GM23338 (cell line): ENCODE measurements around the gene NECAB3. TPM values are rescaled to one million over a fixed set of nuclear protein-coding genes. Genes with fewer than 3 reads are reported as not detected.

Experiments
- ATAC-seq: fragments of 200-7000 bp; cut with Tn5 transposase; 3 replicates; pipeline ENCODE4 v1.9.1; 2020
- DNase-seq: peaks from one replicate; pipeline ENCODE4 v3.0.0-alpha.2; 2015; ENCODE audit warnings: low spot score
- H2AFZ ChIP-seq: fragments of 200-600 bp; sonication (generic); 2 replicates; pipeline ENCODE4 v1.8.0; 2016; ENCODE audit warnings: antibody characterized with exemption, mild to moderate bottlenecking, moderate library complexity
- H3F3A ChIP-seq: fragments of 200-600 bp; sonication (generic); replicated peaks from 2 replicates; pipeline ENCODE4 v1.8.0; 2017; ENCODE audit warnings: antibody characterized with exemption, mixed run types, low read depth
- H3K27ac ChIP-seq: fragments of 200-600 bp; sonication (generic); 2 replicates; pipeline ENCODE4 v1.6.1; 2016; ENCODE audit warnings: low read depth
- H3K27me3 ChIP-seq: fragments of 200-600 bp; sonication (generic); 2 replicates; pipeline ENCODE4 v1.8.0; 2016; ENCODE audit warnings: mild to moderate bottlenecking, mixed run types, moderate library complexity; ENCODE audit not compliant: insufficient read depth
- H3K36me3 ChIP-seq: fragments of 200-600 bp; sonication (generic); 2 replicates; pipeline ENCODE4 v1.8.0; 2016; ENCODE audit warnings: mild to moderate bottlenecking; ENCODE audit not compliant: insufficient read depth
- H3K4me1 ChIP-seq: fragments of 200-600 bp; sonication (generic); 2 replicates; pipeline ENCODE4 v1.8.0; 2016; ENCODE audit warnings: mild to moderate bottlenecking, moderate library complexity; ENCODE audit not compliant: insufficient read depth
- H3K4me2 ChIP-seq: fragments of 200-600 bp; sonication (generic); 2 replicates; pipeline ENCODE4 v1.7.1; 2017; ENCODE audit warnings: mixed run types
- H3K4me3 ChIP-seq: fragments of 200-600 bp; sonication (generic); 2 replicates; pipeline ENCODE4 v1.6.1; 2016; ENCODE audit warnings: mixed run types
- H3K79me2 ChIP-seq: fragments of 200-600 bp; sonication (generic); replicated peaks from 2 replicates; pipeline ENCODE4 v1.8.0; 2017; ENCODE audit warnings: mild to moderate bottlenecking; ENCODE audit not compliant: insufficient read depth
- H3K9me2 ChIP-seq: fragments of 200-600 bp; sonication (generic); 2 replicates; pipeline ENCODE4 v1.8.0; 2017; ENCODE audit not compliant: insufficient read depth
- H4K20me1 ChIP-seq: fragments of 200-600 bp; sonication (generic); replicated peaks from 2 replicates; pipeline ENCODE4 v1.8.0; 2017; ENCODE audit warnings: mild to moderate bottlenecking; ENCODE audit not compliant: insufficient read depth
- H3K27ac Mint-ChIP-seq: 2 replicates; pipeline ENCODE4 v1.8.0; 2020; ENCODE audit warnings: inconsistent platforms, mild to moderate bottlenecking, moderate library complexity, mixed read lengths
- H3K27me3 Mint-ChIP-seq: 3 replicates; pipeline ENCODE4 v1.8.0; 2022; ENCODE audit warnings: low read depth, mild to moderate bottlenecking, moderate library complexity, mixed read lengths, inconsistent platforms; ENCODE audit not compliant: insufficient read depth, poor library complexity
- H3K36me3 Mint-ChIP-seq: 3 replicates; pipeline ENCODE4 v1.8.0; 2021; ENCODE audit warnings: low read depth, mild to moderate bottlenecking, inconsistent platforms, moderate library complexity, mixed read lengths
- H3K4me1 Mint-ChIP-seq: 3 replicates; pipeline ENCODE4 v1.8.0; 2020; ENCODE audit warnings: mild to moderate bottlenecking, inconsistent platforms, mixed read lengths
- H3K4me3 Mint-ChIP-seq: 3 replicates; pipeline ENCODE4 v1.8.0; 2021; ENCODE audit warnings: moderate library complexity, mild to moderate bottlenecking, inconsistent platforms, mixed read lengths
- H3K9me3 Mint-ChIP-seq: 3 replicates; pipeline ENCODE4 v1.8.0; 2020; ENCODE audit warnings: moderate library complexity, mild to moderate bottlenecking, inconsistent platforms, mixed read lengths
- CREB1 ChIP-seq: fragments of 250-450 bp; sonication (Bioruptor Pico); IDR thresholded peaks from 2 replicates; pipeline ENCODE4 v1.5.0; 2020; ENCODE audit warnings: low read depth, mild to moderate bottlenecking, moderate library complexity
- EZH2 ChIP-seq: fragments of 200-600 bp; sonication (generic); IDR thresholded peaks from one replicate; pipeline ENCODE4 v1.8.0; 2017; ENCODE audit warnings: antibody characterized with exemption, mild to moderate bottlenecking, low read depth; ENCODE audit not compliant: unreplicated experiment
- EZH2phosphoT487 ChIP-seq: fragments of 200-600 bp; sonication (generic); IDR thresholded peaks from one replicate; pipeline ENCODE4 v1.8.1; 2018; ENCODE audit warnings: antibody characterized with exemption; ENCODE audit not compliant: unreplicated experiment
- JUNB ChIP-seq: IDR thresholded peaks from one replicate; pipeline ENCODE4 v1.6.1; 2016; ENCODE audit warnings: antibody characterized with exemption; ENCODE audit not compliant: unreplicated experiment
- NANOG ChIP-seq: IDR thresholded peaks from 2 replicates; pipeline ENCODE4 v1.6.1; 2016; ENCODE audit warnings: antibody characterized with exemption, borderline replicate concordance
- POLR2AphosphoS5 ChIP-seq: IDR thresholded peaks from 2 replicates; pipeline ENCODE4 v1.6.1; 2016; ENCODE audit warnings: antibody characterized with exemption, low read depth
- REST ChIP-seq: IDR thresholded peaks from one replicate; pipeline ENCODE4 v1.6.1; 2018; ENCODE audit warnings: antibody characterized with exemption; ENCODE audit not compliant: unreplicated experiment
- STAT1 ChIP-seq: IDR thresholded peaks from one replicate; pipeline ENCODE4 v1.6.1; 2016; ENCODE audit warnings: antibody characterized with exemption; ENCODE audit not compliant: unreplicated experiment
- ZNF114 ChIP-seq: fragments of 250-450 bp; sonication (Bioruptor Pico); IDR thresholded peaks from 2 replicates; pipeline ENCODE4 v1.5.0; 2020; ENCODE audit warnings: mild to moderate bottlenecking, moderate library complexity
- ZNF331 ChIP-seq: fragments of 250-450 bp; sonication (Bioruptor Pico); IDR thresholded peaks from 2 replicates; pipeline ENCODE4 v1.5.0; 2020; ENCODE audit warnings: low read depth, mild to moderate bottlenecking, moderate library complexity
- polyA plus RNA-seq: library from polyadenylated mRNA; unstranded; fragments of >200 nt; fragmentation: Nextera tagmentation; extraction: Ambion mirVana; gene quantifications from 2 replicates; pipeline ENCODE4 v1.2.1, GENCODE V29; 2016
- total RNA-seq: library from RNA; depleted of rRNA; stranded (reverse); fragments of >200 nt; shearing (Covaris generic); gene quantifications from 2 replicates; pipeline ENCODE4 v1.2.3, GENCODE V29; 2014
- TF ChIP-seq, protein P1 (sequence below), 2 experiments: fragments of 200-600 bp in 1 of 2; sonication (generic) in 1 of 2; conservative IDR thresholded peaks; 2 replicates each; pipeline versions ENCODE4 v1.5.1 to v1.6.1; 2016 to 2017; ENCODE audit warnings: antibody characterized with exemption in 2 of 2, low read depth in 2 of 2, mild to moderate bottlenecking in 2 of 2, moderate library complexity in 1 of 2
- TF ChIP-seq, protein P2 (sequence below): fragments of 250-450 bp; sonication (Bioruptor Pico); IDR thresholded peaks from 2 replicates; pipeline ENCODE4 v1.5.0; 2020; ENCODE audit warnings: mild to moderate bottlenecking, moderate library complexity
- TF ChIP-seq, protein P3 (sequence below): IDR thresholded peaks from 2 replicates; pipeline ENCODE4 v1.6.1; 2016; ENCODE audit warnings: antibody characterized with exemption

NECAB3 gene
- total and polyA plus RNA-seq, 2 experiments from 2014 or later: 8.5 to 28.4 TPM

- Mint-ChIP-seq H3K4me3 (no peak overlapping the region), H3K27ac (no peak overlapping the region), H3K27me3 (peaks cover 10% of the 10 kb centered on the region), H3K36me3 (no peaks in the 10 kb centered on the region; the same call in 2 of the 3 replicates), H3K9me3 (peaks cover 6% of the 10 kb centered on the region; the same call in 2 of the 3 replicates), H3K4me1 (no peaks in the 10 kb centered on the region; the same call in 2 of the 3 replicates)
- no peaks in the 10 kb centered on the region for H3K27me3 ChIP-seq
- no peaks in the 10 kb centered on the region for H3K9me2 ChIP-seq
- ATAC-seq: no peak
- no peak for DNase-seq
- H3K4me1 ChIP-seq: no peaks in the 10 kb centered on the region
- H3F3A ChIP-seq: no peaks in the 10 kb centered on the region
- no peak overlapping the region for H3K4me3 ChIP-seq
- no peak overlapping the region for H3K27ac ChIP-seq
- no peaks in the 10 kb centered on the region for H4K20me1 ChIP-seq
- H2AFZ ChIP-seq: no peak overlapping the region
- H3K79me2 ChIP-seq: no peaks in the 10 kb centered on the region
- no peaks in the 10 kb centered on the region for H3K36me3 ChIP-seq
- H3K4me2 ChIP-seq: no peak overlapping the region
- TF ChIP-seq, protein P1, sequence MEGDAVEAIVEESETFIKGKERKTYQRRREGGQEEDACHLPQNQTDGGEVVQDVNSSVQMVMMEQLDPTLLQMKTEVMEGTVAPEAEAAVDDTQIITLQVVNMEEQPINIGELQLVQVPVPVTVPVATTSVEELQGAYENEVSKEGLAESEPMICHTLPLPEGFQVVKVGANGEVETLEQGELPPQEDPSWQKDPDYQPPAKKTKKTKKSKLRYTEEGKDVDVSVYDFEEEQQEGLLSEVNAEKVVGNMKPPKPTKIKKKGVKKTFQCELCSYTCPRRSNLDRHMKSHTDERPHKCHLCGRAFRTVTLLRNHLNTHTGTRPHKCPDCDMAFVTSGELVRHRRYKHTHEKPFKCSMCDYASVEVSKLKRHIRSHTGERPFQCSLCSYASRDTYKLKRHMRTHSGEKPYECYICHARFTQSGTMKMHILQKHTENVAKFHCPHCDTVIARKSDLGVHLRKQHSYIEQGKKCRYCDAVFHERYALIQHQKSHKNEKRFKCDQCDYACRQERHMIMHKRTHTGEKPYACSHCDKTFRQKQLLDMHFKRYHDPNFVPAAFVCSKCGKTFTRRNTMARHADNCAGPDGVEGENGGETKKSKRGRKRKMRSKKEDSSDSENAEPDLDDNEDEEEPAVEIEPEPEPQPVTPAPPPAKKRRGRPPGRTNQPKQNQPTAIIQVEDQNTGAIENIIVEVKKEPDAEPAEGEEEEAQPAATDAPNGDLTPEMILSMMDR (conservative IDR thresholded peaks at IDR 0.05; ENCODE audit: low read depth in 2 of 2): no peak
- TF ChIP-seq, protein P2, sequence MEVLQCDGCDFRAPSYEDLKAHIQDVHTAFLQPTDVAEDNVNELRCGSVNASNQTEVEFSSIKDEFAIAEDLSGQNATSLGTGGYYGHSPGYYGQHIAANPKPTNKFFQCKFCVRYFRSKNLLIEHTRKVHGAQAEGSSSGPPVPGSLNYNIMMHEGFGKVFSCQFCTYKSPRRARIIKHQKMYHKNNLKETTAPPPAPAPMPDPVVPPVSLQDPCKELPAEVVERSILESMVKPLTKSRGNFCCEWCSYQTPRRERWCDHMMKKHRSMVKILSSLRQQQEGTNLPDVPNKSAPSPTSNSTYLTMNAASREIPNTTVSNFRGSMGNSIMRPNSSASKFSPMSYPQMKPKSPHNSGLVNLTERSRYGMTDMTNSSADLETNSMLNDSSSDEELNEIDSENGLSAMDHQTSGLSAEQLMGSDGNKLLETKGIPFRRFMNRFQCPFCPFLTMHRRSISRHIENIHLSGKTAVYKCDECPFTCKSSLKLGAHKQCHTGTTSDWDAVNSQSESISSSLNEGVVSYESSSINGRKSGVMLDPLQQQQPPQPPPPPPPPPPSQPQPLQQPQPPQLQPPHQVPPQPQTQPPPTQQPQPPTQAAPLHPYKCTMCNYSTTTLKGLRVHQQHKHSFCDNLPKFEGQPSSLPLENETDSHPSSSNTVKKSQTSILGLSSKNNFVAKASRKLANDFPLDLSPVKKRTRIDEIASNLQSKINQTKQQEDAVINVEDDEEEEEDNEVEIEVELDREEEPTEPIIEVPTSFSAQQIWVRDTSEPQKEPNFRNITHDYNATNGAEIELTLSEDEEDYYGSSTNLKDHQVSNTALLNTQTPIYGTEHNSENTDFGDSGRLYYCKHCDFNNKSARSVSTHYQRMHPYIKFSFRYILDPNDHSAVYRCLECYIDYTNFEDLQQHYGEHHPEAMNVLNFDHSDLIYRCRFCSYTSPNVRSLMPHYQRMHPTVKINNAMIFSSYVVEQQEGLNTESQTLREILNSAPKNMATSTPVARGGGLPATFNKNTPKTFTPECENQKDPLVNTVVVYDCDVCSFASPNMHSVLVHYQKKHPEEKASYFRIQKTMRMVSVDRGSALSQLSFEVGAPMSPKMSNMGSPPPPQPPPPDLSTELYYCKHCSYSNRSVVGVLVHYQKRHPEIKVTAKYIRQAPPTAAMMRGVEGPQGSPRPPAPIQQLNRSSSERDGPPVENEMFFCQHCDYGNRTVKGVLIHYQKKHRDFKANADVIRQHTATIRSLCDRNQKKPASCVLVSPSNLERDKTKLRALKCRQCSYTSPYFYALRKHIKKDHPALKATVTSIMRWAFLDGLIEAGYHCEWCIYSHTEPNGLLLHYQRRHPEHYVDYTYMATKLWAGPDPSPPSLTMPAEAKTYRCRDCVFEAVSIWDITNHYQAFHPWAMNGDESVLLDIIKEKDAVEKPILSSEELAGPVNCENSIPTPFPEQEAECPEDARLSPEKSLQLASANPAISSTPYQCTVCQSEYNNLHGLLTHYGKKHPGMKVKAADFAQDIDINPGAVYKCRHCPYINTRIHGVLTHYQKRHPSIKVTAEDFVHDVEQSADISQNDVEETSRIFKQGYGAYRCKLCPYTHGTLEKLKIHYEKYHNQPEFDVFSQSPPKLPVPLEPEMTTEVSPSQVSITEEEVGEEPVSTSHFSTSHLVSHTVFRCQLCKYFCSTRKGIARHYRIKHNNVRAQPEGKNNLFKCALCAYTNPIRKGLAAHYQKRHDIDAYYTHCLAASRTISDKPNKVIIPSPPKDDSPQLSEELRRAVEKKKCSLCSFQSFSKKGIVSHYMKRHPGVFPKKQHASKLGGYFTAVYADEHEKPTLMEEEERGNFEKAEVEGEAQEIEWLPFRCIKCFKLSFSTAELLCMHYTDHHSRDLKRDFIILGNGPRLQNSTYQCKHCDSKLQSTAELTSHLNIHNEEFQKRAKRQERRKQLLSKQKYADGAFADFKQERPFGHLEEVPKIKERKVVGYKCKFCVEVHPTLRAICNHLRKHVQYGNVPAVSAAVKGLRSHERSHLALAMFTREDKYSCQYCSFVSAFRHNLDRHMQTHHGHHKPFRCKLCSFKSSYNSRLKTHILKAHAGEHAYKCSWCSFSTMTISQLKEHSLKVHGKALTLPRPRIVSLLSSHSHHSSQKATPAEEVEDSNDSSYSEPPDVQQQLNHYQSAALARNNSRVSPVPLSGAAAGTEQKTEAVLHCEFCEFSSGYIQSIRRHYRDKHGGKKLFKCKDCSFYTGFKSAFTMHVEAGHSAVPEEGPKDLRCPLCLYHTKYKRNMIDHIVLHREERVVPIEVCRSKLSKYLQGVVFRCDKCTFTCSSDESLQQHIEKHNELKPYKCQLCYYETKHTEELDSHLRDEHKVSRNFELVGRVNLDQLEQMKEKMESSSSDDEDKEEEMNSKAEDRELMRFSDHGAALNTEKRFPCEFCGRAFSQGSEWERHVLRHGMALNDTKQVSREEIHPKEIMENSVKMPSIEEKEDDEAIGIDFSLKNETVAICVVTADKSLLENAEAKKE (CRISPR knock-in tag): no peak
- TF ChIP-seq ZNF114 (CRISPR knock-in tag) (no peak), POLR2AphosphoS5 (no peak), STAT1 (no peak), JUNB (no peak), EZH2phosphoT487 (no peak), EZH2 (no peak), NANOG (no peak), REST (no peak), CREB1 (no peak), ZNF331 (CRISPR knock-in tag) (no peak)
- TF ChIP-seq, protein P3, sequence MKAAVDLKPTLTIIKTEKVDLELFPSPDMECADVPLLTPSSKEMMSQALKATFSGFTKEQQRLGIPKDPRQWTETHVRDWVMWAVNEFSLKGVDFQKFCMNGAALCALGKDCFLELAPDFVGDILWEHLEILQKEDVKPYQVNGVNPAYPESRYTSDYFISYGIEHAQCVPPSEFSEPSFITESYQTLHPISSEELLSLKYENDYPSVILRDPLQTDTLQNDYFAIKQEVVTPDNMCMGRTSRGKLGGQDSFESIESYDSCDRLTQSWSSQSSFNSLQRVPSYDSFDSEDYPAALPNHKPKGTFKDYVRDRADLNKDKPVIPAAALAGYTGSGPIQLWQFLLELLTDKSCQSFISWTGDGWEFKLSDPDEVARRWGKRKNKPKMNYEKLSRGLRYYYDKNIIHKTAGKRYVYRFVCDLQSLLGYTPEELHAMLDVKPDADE: no peak
Measured at GRCh38 chr20:33716498-33716897, 42.3 kb upstream of the NECAB3 start.
